Aortic smooth muscle cell (primary cell): ENCODE data around the gene EPG5. TPM values are rescaled to one million over a fixed set of nuclear protein-coding genes. Genes with fewer than 3 reads are reported as not detected.

Experiments used
- total RNA-seq: library from RNA; depleted of rRNA; stranded (reverse); fragments of >200 nt; gene quantifications from 2 replicates; pipeline ENCODE4 v1.2.3, GENCODE V29; 2014

The EPG5 gene, protein sequence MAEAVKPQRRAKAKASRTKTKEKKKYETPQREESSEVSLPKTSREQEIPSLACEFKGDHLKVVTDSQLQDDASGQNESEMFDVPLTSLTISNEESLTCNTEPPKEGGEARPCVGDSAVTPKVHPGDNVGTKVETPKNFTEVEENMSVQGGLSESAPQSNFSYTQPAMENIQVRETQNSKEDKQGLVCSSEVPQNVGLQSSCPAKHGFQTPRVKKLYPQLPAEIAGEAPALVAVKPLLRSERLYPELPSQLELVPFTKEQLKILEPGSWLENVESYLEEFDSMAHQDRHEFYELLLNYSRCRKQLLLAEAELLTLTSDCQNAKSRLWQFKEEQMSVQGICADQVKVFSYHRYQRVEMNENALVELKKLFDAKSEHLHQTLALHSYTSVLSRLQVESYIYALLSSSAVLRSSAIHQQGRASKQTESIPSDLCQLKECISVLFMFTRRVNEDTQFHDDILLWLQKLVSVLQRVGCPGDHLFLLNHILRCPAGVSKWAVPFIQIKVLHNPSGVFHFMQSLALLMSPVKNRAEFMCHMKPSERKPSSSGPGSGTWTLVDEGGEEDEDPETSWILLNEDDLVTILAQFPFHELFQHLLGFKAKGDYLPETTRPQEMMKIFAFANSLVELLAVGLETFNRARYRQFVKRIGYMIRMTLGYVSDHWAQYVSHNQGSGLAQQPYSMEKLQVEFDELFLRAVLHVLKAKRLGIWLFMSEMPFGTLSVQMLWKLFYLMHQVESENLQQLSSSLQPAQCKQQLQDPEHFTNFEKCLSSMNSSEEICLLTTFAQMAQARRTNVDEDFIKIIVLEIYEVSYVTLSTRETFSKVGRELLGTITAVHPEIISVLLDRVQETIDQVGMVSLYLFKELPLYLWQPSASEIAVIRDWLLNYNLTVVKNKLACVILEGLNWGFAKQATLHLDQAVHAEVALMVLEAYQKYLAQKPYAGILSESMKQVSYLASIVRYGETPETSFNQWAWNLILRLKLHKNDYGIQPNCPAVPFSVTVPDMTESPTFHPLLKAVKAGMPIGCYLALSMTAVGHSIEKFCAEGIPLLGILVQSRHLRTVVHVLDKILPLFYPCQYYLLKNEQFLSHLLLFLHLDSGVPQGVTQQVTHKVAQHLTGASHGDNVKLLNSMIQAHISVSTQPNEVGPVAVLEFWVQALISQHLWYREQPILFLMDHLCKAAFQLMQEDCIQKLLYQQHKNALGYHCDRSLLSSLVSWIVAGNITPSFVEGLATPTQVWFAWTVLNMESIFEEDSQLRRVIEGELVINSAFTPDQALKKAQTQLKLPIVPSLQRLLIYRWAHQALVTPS (N-terminal part only)
- 29.9 and 36.7 TPM in 2 replicates for total RNA-seq

DNA sequence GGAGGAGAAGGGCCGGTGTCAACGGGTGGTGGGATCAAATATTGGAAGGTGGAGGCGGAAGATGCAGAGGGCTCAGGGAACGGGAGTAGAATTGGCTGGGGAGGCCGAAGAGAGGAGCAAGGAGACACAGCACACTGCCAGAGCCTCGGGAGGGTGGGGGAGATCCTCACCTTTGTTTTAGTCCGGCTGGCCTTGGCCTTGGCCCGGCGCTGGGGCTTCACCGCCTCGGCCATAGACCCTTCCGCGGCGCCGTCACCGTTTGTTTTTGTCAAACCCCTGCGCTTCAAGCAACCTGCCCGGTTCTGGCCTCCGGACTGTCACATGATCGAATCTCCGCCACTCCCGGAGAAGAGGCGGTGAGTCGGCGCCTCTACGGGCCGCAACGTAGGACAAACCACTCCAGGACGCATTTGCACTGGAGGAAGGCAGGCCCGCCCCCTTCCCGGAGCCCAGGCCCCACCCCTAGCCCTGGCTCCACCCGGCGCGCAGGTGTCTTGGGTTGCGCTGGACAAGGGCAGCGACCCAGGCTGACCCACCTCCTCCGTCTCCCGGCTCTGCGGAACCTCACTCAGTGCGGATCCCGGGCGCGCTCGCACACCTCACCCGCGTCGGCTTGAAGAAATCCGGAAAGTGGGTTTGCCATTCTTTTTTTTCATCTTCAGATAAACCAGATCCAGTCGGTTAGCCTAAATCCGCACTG is at the start of gene EPG5:
Gene EPG5, minus strand, starts transcription at position 323 of the 700 bp plus-strand sequence. Its CDS starts 90 bp downstream, at position 233.

DNA sequence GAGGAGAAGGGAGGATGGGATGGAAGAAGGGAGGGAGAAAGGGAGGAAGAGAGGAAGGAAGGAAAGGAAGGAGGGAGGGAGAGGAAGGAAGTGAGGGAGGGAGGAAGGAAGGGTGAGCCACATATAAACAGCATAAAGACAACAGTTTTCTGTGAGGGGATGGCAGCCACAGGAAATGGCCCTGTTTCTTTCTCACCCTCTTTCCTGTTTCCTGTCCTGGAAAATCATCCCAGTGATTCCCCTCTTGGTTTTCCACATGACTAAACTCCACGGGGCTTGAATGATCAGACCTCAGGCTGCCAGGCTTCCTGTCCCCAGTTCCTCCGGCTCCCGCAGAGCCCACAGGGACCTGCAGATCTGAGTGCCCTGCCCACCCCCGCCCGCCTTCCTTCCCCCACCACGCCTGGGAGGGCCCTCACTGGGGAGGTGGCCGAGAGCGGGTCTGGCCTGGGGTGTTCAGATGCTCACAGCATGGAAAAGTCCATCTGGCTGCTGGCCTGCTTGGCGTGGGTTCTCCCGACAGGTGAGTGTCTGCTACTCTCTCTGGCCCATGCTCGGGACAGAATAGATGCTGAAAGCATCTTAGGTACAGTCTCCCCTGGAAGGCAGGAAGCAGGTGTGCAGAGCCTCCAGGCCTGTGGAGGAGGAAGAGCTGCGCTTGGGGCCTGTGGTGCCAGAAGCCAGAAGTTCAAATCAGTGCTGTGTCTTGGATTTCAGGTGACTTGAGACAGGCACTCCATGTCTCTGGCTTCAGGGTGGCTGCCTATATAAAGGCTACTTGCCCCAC is 141.7 kb downstream of the EPG5 start, which contains the start of gene SIGLEC15:
Gene SIGLEC15, plus strand, starts transcription at position 418 of the 787 bp plus-strand sequence. Its CDS starts 54 bp downstream, at position 472.

Other genes with a start within 250 kb of the EPG5 start
- 443 and 540 TPM in 2 replicates for gene SLC14A1, start 243.1 kb downstream of the EPG5 start, total RNA-seq
- gene SIGLEC15, start 141.7 kb downstream of the EPG5 start, total RNA-seq: 1.1 and 1.5 TPM in 2 replicates
- gene PSTPIP2, start 104.9 kb upstream of the EPG5 start, total RNA-seq: 1.8 and 2.7 TPM in 2 replicates
- 708 and 733 TPM in 2 replicates for gene ATP5F1A, start 131.0 kb upstream of the EPG5 start, total RNA-seq
- 23.1 and 30.5 TPM in 2 replicates for gene HAUS1, start 137.1 kb upstream of the EPG5 start, total RNA-seq